GM19467 (cell line): ENCODE measurements around the gene CENPA.

Experiments used
- ATAC-seq: cut with Tn5 transposase; IDR thresholded peaks from one replicate; pipeline ENCODE4 v1.9.1; 2021; ENCODE audit warnings: mild to moderate bottlenecking, moderate library complexity; ENCODE audit not compliant: unreplicated experiment

CENPA gene

DNA sequence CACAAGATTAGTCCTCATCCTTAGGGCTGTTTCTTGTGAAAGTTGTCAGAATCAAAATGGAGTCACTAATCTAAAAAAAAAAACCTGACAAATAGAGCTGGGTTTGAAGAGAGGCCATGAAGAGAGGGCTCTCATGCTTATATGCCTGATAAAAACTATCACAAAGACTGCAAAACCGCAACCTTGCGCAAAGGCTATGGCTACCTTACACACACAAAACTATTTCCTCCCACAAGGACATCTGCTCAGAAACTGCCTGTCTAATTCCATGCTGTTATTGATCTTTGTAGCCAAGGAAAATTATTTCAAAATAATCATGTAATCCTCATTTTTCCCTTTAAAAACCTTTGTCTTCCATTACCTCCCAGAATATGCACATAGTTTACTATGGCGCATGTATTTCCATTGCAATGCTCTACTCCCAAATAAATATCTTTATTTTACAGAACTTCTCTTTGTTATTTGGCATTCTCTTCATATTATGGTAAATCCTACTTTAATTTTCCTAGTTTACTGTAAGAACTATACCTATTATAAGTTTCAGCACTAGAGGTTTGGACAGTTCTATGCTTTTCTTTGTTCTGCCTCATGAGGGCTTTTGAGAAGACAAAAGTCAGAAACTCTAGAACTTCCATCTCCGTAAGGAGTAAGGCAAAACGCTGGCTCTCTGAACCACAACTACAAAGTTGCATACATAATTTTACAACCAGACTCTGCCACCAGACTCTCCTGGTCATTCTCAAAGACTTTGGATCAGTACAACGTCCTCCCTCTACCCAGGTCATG lies 52.5 kb downstream of the CENPA start:
- no peak for ATAC-seq

DNA sequence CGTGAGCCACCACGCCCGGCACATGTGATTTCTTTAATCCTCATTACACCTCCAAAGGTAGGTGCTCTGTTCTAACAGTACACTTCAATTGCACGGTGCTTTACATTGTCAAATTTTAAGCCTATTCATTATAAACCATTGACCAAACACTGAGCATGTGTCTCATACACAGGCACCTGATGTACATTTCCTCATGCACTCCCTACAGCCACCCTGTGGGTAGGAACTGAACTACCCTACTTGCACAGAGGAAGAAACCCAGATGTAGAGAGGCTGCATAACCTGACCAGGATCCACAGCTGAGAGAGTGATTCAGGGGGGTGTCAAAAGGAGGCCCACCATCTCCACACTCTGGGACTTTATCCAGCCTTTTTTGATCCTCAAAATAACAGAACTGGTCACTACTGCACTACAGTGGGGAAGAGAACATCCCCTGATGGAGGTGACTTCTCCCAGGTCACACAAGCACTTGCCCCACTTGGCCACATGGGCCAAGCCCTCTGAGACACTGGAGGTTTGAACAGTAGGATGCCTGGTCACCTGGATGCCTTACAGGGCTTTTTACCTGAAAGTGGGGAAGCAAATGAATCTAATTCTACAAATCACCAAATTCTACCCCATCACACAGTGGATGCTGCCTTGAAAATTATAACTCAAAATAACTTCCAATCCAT lies 55.2 kb downstream of the CENPA start:
- no peak for ATAC-seq

DNA sequence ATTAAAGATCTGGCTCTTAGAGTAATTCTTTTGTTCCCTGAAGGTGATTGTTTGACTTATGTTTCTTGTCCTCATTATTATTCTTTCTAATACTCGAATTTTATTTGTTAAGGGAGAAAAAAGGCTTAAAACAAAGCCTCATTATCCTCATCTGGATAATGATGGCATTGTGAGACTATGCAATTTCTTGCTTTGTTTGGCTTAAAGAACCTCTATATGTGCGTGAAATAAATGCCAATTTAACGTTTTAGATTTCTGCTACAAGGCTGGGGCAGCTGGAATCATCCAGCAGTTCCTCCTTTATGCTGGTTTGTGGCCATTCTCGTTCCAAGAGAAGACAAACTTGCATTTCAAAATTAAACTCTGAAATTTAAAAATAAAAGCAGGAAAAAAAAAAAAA lies 57.2 kb downstream of the CENPA start:
- no peak for ATAC-seq
